ENCODE results near the gene RBMS1.

GRCh38 chr2:160372010-160372356, 121.6 kb downstream of the RBMS1 start:
- TF ChIP-seq PAX5 (IDR thresholded peaks at IDR 0.05; ENCODE audit: insufficient read depth, low read length, severe bottlenecking) (no peak), POLR2A (IDR thresholded peaks at IDR 0.05; ENCODE audit: low read depth, low read length) (no peak), POLR2AphosphoS5 (IDR thresholded peaks at IDR 0.05; ENCODE audit: low read depth, low read length) (no peak), TAF1 (IDR thresholded peaks at IDR 0.05; ENCODE audit: low read depth, low read length) (no peak), SPI1 (IDR thresholded peaks at IDR 0.05; ENCODE audit: low read depth, low read length) (no peak), POU2F2 (IDR thresholded peaks at IDR 0.05; ENCODE audit: low read depth, low read length) (no peak)

All from GM12891 (cell line).